Choroid plexus epithelial cell (primary cell): Measurements from ENCODE around the gene ITCH.

Experiments
- DNase-seq: peaks from one replicate; pipeline ENCODE4 v3.0.0-alpha.2; 2010; ENCODE audit warnings: low read depth
- H3K4me3 ChIP-seq: 2 replicates; pipeline ENCODE4 v1.5.1; 2011; ENCODE audit warnings: low read depth, mild to moderate bottlenecking, control low read depth, low read length, moderate library complexity
- CTCF ChIP-seq: conservative IDR thresholded peaks from 2 replicates; pipeline ENCODE4 v1.5.1; 2011; ENCODE audit warnings: low read depth, mild to moderate bottlenecking, control low read depth, inconsistent platforms, low read length, moderate library complexity

The ITCH gene

GRCh38 chr20:34549291-34549928 lies 186.3 kb downstream of the ITCH start:
- no peak overlapping the region for H3K4me3 ChIP-seq
- TF ChIP-seq CTCF = no peak
- no peak for DNase-seq

GRCh38 chr20:34549929-34550305 lies 186.8 kb downstream of the ITCH start:
- no peak for DNase-seq
- no peak for TF ChIP-seq CTCF
- H3K4me3 ChIP-seq = no peak overlapping the region

GRCh38 chr20:34552569-34552968 lies 189.5 kb downstream of the ITCH start:
- TF ChIP-seq CTCF = no peak
- H3K4me3 ChIP-seq = no peak overlapping the region
- DNase-seq = no peak

GRCh38 chr20:34553366-34553867 lies 190.3 kb downstream of the ITCH start:
- DNase-seq = no peak
- no peak for TF ChIP-seq CTCF
- H3K4me3 ChIP-seq = no peak overlapping the region

GRCh38 chr20:34557936-34558319 lies 194.9 kb downstream of the ITCH start:
- H3K4me3 ChIP-seq = peak overlapping the region; percentile 69
- no peak for TF ChIP-seq CTCF
- no peak for DNase-seq

GRCh38 chr20:34558320-34559218 lies 195.5 kb downstream of the ITCH start, which contains the start of gene MAP1LC3A:
TSS of gene MAP1LC3A (plus strand) at chr20:34558718. CDS start at chr20:34558869, 151 bp downstream.
- H3K4me3 ChIP-seq = peak within 1 kb of the TSS; percentile 69
- peak; percentile 97 for DNase-seq
- no peak for TF ChIP-seq CTCF
